HepG2 (cell line): ENCODE measurements around the gene HPCAL1. TPM values are rescaled to one million over a fixed set of nuclear protein-coding genes. Genes with fewer than 3 reads are reported as not detected.

ENCODE experiments used
- CHD4 ChIP-seq: fragments of 200-600 bp; sonication (generic); IDR thresholded peaks from 2 replicates; pipeline ENCODE4 v1.7.0; 2017; ENCODE audit warnings: mild to moderate bottlenecking, low read length, borderline replicate concordance
- DNMT1 ChIP-seq: sonication (generic); formaldehyde crosslinking; IDR thresholded peaks from 2 replicates; pipeline ENCODE4 v1.5.1; 2020; ENCODE audit warnings: mild to moderate bottlenecking, missing genetic modification reagents
- TBX2 ChIP-seq: sonication (generic); formaldehyde crosslinking; IDR thresholded peaks from 2 replicates; pipeline ENCODE4 v1.5.0; 2020; ENCODE audit warnings: missing genetic modification reagents, mild to moderate bottlenecking, borderline replicate concordance
- TEAD3 ChIP-seq: optimal IDR thresholded peaks from 2 replicates; pipeline ENCODE3; 2016; ENCODE audit warnings: borderline replicate concordance
- ZC3H13 ChIP-seq: sonication (generic); formaldehyde crosslinking; IDR thresholded peaks from 2 replicates; pipeline ENCODE4 v1.8.1; 2023; ENCODE audit warnings: mild to moderate bottlenecking, missing genetic modification reagents, moderate library complexity
- ZNF430 ChIP-seq: sonication (generic); formaldehyde crosslinking; IDR thresholded peaks from 2 replicates; pipeline ENCODE4 v1.9.0; 2021; ENCODE audit warnings: mild to moderate bottlenecking, missing genetic modification reagents
- polyA plus RNA-seq, 8 experiments: library from polyadenylated mRNA; depleted of rRNA in 3 of 8; stranded (reverse) in 7 of 8; unstranded in 1 of 8; fragments of >200 nt; fragmentation: Illumina TruSeq in 4 of 8; extraction: Trizol in 4 of 8; gene quantifications; 2 replicates each; pipeline versions ENCODE4 v1.2.1 to v1.2.3, GENCODE V29; 2011 to 2016; ENCODE audit warnings: low read depth in 4 of 8, missing spikeins in 1 of 8, mixed read lengths in 1 of 8; ENCODE audit not compliant: insufficient read depth in 1 of 8
- total RNA-seq, 5 experiments: library from RNA; depleted of rRNA; stranded (reverse); fragments of >200 nt; fragmentation: Illumina TruSeq; extraction: Trizol; gene quantifications; 2 replicates each; pipeline ENCODE4 v1.2.3, GENCODE V29; 2016; ENCODE audit warnings: low read depth in 1 of 5
- TF ChIP-seq, protein P1 (sequence below): sonication (generic); formaldehyde crosslinking; IDR thresholded peaks from 2 replicates; pipeline ENCODE4 v1.5.1; 2020; ENCODE audit warnings: mild to moderate bottlenecking, missing genetic modification reagents, moderate library complexity
- TF ChIP-seq, protein P2 (sequence below): sonication (generic); formaldehyde crosslinking; IDR thresholded peaks from 2 replicates; pipeline ENCODE4 v1.5.1; 2020; ENCODE audit warnings: missing genetic modification reagents, mild to moderate bottlenecking, borderline replicate concordance
- TF ChIP-seq, protein P3 (sequence below): sonication (generic); formaldehyde crosslinking; IDR thresholded peaks from 2 replicates; pipeline ENCODE4 v1.5.0; 2020; ENCODE audit warnings: missing genetic modification reagents
- TF ChIP-seq, protein P4 (sequence below), 2 experiments: sonication (generic) in 1 of 2; formaldehyde crosslinking in 1 of 2; IDR thresholded peaks; 2 replicates each; pipeline versions ENCODE4 v1.4.0 to v1.6.1; 2018 to 2020; ENCODE audit warnings: missing genetic modification reagents in 2 of 2, borderline replicate concordance in 1 of 2, low read depth in 1 of 2, mild to moderate bottlenecking in 1 of 2, missing biosample characterization in 1 of 2
- TF ChIP-seq, protein P5 (sequence below), 2 experiments: IDR thresholded peaks; 2 replicates each; pipeline ENCODE4 v1.6.1; 2011 to 2012; ENCODE audit warnings: low read length in 2 of 2, borderline replicate concordance in 1 of 2, low read depth in 1 of 2, mild to moderate bottlenecking in 1 of 2, moderate library complexity in 1 of 2

Gene HPCAL1
- total and polyA plus RNA-seq, 2 of the 13 experiments (the other 11 are each of a cell fraction or from before 2014, with no cell fraction given), result 29.5 to 29.9 TPM

DNA sequence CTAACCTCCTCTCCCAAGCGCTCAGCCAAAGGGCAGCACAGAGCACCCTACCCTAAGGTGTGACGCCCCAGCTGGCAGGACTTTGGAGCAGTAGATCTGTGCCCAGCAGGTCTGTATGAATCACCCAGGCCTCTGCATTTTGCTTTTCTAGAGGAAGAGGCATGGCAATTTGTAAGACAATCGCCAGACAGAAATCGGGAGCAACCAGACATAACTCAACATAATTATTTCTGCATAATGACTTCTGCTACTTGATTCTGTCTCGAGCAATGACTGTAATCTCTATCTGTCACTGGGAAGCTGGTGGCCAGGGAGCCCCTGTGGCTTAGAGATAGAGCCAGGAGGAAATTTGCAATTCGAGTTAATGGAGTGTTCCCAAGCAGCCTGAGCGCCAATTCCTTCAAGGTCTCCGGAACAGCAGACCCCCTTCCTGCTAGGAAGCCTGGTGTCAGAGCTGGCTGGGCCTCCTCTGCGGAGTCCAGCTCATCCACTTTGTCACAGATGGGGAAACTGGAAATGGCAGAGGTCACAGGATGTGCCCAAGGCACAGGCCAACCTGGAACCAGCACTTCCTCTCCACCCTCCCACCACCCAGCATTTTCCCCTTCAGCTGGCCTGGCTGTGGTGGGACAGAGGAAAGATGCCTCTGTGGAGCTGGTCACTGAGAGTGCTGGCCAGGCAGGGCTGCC is 90.4 kb downstream of the HPCAL1 start (continued):
- TF ChIP-seq, protein P1, sequence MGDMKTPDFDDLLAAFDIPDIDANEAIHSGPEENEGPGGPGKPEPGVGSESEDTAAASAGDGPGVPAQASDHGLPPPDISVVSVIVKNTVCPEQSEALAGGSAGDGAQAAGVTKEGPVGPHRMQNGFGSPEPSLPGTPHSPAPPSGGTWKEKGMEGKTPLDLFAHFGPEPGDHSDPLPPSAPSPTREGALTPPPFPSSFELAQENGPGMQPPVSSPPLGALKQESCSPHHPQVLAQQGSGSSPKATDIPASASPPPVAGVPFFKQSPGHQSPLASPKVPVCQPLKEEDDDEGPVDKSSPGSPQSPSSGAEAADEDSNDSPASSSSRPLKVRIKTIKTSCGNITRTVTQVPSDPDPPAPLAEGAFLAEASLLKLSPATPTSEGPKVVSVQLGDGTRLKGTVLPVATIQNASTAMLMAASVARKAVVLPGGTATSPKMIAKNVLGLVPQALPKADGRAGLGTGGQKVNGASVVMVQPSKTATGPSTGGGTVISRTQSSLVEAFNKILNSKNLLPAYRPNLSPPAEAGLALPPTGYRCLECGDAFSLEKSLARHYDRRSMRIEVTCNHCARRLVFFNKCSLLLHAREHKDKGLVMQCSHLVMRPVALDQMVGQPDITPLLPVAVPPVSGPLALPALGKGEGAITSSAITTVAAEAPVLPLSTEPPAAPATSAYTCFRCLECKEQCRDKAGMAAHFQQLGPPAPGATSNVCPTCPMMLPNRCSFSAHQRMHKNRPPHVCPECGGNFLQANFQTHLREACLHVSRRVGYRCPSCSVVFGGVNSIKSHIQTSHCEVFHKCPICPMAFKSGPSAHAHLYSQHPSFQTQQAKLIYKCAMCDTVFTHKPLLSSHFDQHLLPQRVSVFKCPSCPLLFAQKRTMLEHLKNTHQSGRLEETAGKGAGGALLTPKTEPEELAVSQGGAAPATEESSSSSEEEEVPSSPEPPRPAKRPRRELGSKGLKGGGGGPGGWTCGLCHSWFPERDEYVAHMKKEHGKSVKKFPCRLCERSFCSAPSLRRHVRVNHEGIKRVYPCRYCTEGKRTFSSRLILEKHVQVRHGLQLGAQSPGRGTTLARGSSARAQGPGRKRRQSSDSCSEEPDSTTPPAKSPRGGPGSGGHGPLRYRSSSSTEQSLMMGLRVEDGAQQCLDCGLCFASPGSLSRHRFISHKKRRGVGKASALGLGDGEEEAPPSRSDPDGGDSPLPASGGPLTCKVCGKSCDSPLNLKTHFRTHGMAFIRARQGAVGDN (CRISPR knock-in tag), result peak; percentile 10; the same call in 1 of the 2 replicates
- TF ChIP-seq, protein P2, sequence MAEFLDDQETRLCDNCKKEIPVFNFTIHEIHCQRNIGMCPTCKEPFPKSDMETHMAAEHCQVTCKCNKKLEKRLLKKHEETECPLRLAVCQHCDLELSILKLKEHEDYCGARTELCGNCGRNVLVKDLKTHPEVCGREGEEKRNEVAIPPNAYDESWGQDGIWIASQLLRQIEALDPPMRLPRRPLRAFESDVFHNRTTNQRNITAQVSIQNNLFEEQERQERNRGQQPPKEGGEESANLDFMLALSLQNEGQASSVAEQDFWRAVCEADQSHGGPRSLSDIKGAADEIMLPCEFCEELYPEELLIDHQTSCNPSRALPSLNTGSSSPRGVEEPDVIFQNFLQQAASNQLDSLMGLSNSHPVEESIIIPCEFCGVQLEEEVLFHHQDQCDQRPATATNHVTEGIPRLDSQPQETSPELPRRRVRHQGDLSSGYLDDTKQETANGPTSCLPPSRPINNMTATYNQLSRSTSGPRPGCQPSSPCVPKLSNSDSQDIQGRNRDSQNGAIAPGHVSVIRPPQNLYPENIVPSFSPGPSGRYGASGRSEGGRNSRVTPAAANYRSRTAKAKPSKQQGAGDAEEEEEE (CRISPR knock-in tag), result 0 out of 2 replicates have a peak, but pooled peaks have one; percentile 47
- TF ChIP-seq TEAD3 (CRISPR knock-in tag), result peak; percentile 13
- TF ChIP-seq ZNF430 (CRISPR knock-in tag), result 0 out of 2 replicates have a peak, but pooled peaks have one; percentile 5
- TF ChIP-seq, protein P3, sequence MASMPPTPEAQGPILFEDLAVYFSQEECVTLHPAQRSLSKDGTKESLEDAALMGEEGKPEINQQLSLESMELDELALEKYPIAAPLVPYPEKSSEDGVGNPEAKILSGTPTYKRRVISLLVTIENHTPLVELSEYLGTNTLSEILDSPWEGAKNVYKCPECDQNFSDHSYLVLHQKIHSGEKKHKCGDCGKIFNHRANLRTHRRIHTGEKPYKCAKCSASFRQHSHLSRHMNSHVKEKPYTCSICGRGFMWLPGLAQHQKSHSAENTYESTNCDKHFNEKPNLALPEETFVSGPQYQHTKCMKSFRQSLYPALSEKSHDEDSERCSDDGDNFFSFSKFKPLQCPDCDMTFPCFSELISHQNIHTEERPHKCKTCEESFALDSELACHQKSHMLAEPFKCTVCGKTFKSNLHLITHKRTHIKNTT (CRISPR knock-in tag), result no peak
- TF ChIP-seq, protein P4, sequence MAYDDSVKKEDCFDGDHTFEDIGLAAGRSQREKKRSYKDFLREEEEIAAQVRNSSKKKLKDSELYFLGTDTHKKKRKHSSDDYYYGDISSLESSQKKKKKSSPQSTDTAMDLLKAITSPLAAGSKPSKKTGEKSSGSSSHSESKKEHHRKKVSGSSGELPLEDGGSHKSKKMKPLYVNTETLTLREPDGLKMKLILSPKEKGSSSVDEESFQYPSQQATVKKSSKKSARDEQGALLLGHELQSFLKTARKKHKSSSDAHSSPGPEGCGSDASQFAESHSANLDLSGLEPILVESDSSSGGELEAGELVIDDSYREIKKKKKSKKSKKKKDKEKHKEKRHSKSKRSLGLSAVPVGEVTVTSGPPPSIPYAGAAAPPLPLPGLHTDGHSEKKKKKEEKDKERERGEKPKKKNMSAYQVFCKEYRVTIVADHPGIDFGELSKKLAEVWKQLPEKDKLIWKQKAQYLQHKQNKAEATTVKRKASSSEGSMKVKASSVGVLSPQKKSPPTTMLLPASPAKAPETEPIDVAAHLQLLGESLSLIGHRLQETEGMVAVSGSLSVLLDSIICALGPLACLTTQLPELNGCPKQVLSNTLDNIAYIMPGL (CRISPR knock-in tag; IDR thresholded peaks at IDR 0.05; ENCODE audit: borderline replicate concordance in 1 of 2, low read depth in 1 of 2), result 0 out of 4 replicates have a peak, but pooled peaks of 1 of the 2 experiments have one; percentile 25
- 0 out of 2 replicates have a peak, but pooled peaks have one; percentile 11 for TF ChIP-seq TBX2 (CRISPR knock-in tag)
- TF ChIP-seq CHD4, result no peak
- TF ChIP-seq DNMT1 (CRISPR knock-in tag), result 0 out of 2 replicates have a peak, but pooled peaks have one; percentile 55
- TF ChIP-seq, protein P5, sequence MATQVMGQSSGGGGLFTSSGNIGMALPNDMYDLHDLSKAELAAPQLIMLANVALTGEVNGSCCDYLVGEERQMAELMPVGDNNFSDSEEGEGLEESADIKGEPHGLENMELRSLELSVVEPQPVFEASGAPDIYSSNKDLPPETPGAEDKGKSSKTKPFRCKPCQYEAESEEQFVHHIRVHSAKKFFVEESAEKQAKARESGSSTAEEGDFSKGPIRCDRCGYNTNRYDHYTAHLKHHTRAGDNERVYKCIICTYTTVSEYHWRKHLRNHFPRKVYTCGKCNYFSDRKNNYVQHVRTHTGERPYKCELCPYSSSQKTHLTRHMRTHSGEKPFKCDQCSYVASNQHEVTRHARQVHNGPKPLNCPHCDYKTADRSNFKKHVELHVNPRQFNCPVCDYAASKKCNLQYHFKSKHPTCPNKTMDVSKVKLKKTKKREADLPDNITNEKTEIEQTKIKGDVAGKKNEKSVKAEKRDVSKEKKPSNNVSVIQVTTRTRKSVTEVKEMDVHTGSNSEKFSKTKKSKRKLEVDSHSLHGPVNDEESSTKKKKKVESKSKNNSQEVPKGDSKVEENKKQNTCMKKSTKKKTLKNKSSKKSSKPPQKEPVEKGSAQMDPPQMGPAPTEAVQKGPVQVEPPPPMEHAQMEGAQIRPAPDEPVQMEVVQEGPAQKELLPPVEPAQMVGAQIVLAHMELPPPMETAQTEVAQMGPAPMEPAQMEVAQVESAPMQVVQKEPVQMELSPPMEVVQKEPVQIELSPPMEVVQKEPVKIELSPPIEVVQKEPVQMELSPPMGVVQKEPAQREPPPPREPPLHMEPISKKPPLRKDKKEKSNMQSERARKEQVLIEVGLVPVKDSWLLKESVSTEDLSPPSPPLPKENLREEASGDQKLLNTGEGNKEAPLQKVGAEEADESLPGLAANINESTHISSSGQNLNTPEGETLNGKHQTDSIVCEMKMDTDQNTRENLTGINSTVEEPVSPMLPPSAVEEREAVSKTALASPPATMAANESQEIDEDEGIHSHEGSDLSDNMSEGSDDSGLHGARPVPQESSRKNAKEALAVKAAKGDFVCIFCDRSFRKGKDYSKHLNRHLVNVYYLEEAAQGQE (IDR thresholded peaks at IDR 0.05; ENCODE audit: borderline replicate concordance in 1 of 2, low read depth in 1 of 2, low read length in 2 of 2), result no peak
- peak; percentile 33; the same call in 1 of the 2 replicates for TF ChIP-seq ZC3H13 (CRISPR knock-in tag)
